Measurements from ENCODE around the gene ZNF319. TPM values are rescaled to one million over a fixed set of nuclear protein-coding genes. Genes with fewer than 3 reads are reported as not detected.

Gene ZNF319
- total and polyA plus RNA-seq, 2 of the 13 experiments (the other 11 are each of a cell fraction or from before 2014, with no cell fraction given) = 2.4 to 3.6 TPM

- no peak for TF ChIP-seq ZNF407 (CRISPR knock-in tag; IDR thresholded peaks at IDR 0.05; ENCODE audit: not compliant biosample characterization)
These were observed 54.2 kb downstream of the ZNF319 start (continued) for GRCh38 chr16:57946181-57946801.

- ChIA-PET CTCF (ENCODE audit: low intra/inter-chr PET ratio, low total read pairs) (no interaction called here), POLR2A (no interaction called here)
- H2AFZ ChIP-seq (ENCODE audit: low read length) = no peak overlapping the region
- H4K20me1 ChIP-seq (ENCODE audit: insufficient read depth, low read length) = peaks cover 4% of the 10 kb centered on the region; the same call in 1 of the 2 replicates
- no peak overlapping the region for H3K4me2 ChIP-seq (ENCODE audit: low read depth, low read length)
- in situ Hi-C loops (cut with HindIII; ENCODE audit: extremely low pct_ligation_motif_present, low pct_unique_long_range_greater_than_20kb) = no loop called here
- no peak overlapping the region for H3K27ac ChIP-seq (ENCODE audit: extremely low read length, insufficient read depth, low read length)
- no peaks in the 10 kb centered on the region for H3K79me2 ChIP-seq (ENCODE audit: insufficient read depth, low read length)
- no TSS peak for BruUV-seq (replicated peaks)
- TF ChIP-seq, protein P1, sequence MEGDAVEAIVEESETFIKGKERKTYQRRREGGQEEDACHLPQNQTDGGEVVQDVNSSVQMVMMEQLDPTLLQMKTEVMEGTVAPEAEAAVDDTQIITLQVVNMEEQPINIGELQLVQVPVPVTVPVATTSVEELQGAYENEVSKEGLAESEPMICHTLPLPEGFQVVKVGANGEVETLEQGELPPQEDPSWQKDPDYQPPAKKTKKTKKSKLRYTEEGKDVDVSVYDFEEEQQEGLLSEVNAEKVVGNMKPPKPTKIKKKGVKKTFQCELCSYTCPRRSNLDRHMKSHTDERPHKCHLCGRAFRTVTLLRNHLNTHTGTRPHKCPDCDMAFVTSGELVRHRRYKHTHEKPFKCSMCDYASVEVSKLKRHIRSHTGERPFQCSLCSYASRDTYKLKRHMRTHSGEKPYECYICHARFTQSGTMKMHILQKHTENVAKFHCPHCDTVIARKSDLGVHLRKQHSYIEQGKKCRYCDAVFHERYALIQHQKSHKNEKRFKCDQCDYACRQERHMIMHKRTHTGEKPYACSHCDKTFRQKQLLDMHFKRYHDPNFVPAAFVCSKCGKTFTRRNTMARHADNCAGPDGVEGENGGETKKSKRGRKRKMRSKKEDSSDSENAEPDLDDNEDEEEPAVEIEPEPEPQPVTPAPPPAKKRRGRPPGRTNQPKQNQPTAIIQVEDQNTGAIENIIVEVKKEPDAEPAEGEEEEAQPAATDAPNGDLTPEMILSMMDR (CRISPR knock-in tag; IDR thresholded peaks at IDR 0.05) = peak; percentile 12; the same call in 1 of the 2 replicates
- TF ChIP-seq FOSL1 (CRISPR knock-in tag; IDR thresholded peaks at IDR 0.05; ENCODE audit: borderline replicate concordance) = no peak
- peak; percentile 63 for TF ChIP-seq CEBPG (CRISPR knock-in tag; IDR thresholded peaks at IDR 0.05)
- TF ChIP-seq CEBPB (IDR thresholded peaks at IDR 0.05; ENCODE audit: borderline replicate concordance, low read depth, low read length) = peak; percentile 86
- no peak for FAIRE-seq
- intact Hi-C loops (cut with micrococcal nuclease; ENCODE audit: unreplicated experiment) = no loop called here
- H3K27me3 ChIP-seq (ENCODE audit: control insufficient read depth in 1 of 2, insufficient read depth in 2 of 2, low read length in 2 of 2) = peaks cover 0 to 15% of the 10 kb centered on the region in 2 experiments; a peak in 3 of 5 replicates
- no peaks in the 10 kb centered on the region for H3K4me1 ChIP-seq (ENCODE audit: insufficient read depth, low read length)
- no peak overlapping the region for H3K4me3 ChIP-seq (replicated peaks in 1 of 3; ENCODE audit: insufficient read depth in 1 of 3, low read depth in 2 of 3, low read length in 3 of 3)
- no peak overlapping the region for H3K9ac ChIP-seq (ENCODE audit: insufficient read depth, low read depth, low read length)
- peak; percentile 55 for ATAC-seq
- H3K36me3 ChIP-seq (replicated peaks in 1 of 2; ENCODE audit: control insufficient read depth in 1 of 2, insufficient read depth in 2 of 2, low read length in 2 of 2) = no peaks in the 10 kb centered on the region
- WGBS (ENCODE audit: low lambda C conversion rate) = 5% methylated on average over 6 of the region's 7 CpGs
- no peaks in the 10 kb centered on the region for H3K9me3 ChIP-seq (ENCODE audit: low read length)
- DNase-seq (ENCODE audit: low spot score) = peak; percentile 23
These were observed 54.7 kb downstream of the ZNF319 start for GRCh38 chr16:57945740-57946138.
